Hepatocyte (in vitro differentiated cells): Measurements from ENCODE around the gene HHIPL2. TPM values are rescaled to one million over a fixed set of nuclear protein-coding genes. Genes with fewer than 3 reads are reported as not detected.
"Not testable (repeated sequence)": the region's sequence is repeated elsewhere in the genome, so short reads cannot be mapped to it uniquely, and the experiment has no call there.

Experiments
- DNase-seq: peaks from one replicate; pipeline ENCODE4 v3.0.0-alpha.2; 2016; ENCODE audit warnings: low spot score
- H2AFZ ChIP-seq: fragments of 200-600 bp; sonication (generic); 2 replicates; pipeline ENCODE4 v1.6.0; 2016; ENCODE audit warnings: antibody characterized with exemption, mild to moderate bottlenecking
- H3K27ac ChIP-seq: fragments of 200-600 bp; sonication (generic); 2 replicates; pipeline ENCODE4 v1.5.1; 2016; ENCODE audit warnings: mild to moderate bottlenecking
- H3K27me3 ChIP-seq: fragments of 200-600 bp; sonication (generic); 2 replicates; pipeline ENCODE4 v1.6.1; 2016
- H3K36me3 ChIP-seq: fragments of 200-600 bp; sonication (generic); replicated peaks from 2 replicates; pipeline ENCODE4 v1.5.1; 2016; ENCODE audit warnings: low read depth; ENCODE audit not compliant: insufficient read depth
- H3K4me1 ChIP-seq: fragments of 200-600 bp; sonication (generic); 2 replicates; pipeline ENCODE4 v1.5.1; 2016; ENCODE audit warnings: mild to moderate bottlenecking, moderate library complexity; ENCODE audit not compliant: insufficient read depth
- H3K4me2 ChIP-seq: fragments of 200-600 bp; sonication (generic); 2 replicates; pipeline ENCODE4 v1.6.0; 2016
- H3K4me3 ChIP-seq: fragments of 200-600 bp; sonication (generic); 2 replicates; pipeline ENCODE4 v1.5.1; 2016; ENCODE audit warnings: mild to moderate bottlenecking
- H3K79me2 ChIP-seq: fragments of 200-600 bp; sonication (generic); 2 replicates; pipeline ENCODE4 v1.6.0; 2017; ENCODE audit warnings: mild to moderate bottlenecking
- H3K9me2 ChIP-seq: fragments of 200-600 bp; sonication (generic); replicated peaks from 2 replicates; pipeline ENCODE4 v1.6.0; 2017; ENCODE audit warnings: mild to moderate bottlenecking; ENCODE audit not compliant: insufficient read depth
- H3K9me3 ChIP-seq: fragments of 200-600 bp; sonication (generic); 2 replicates; pipeline ENCODE4 v1.5.1; 2016; ENCODE audit warnings: low read depth, mild to moderate bottlenecking
- H4K20me1 ChIP-seq: fragments of 200-600 bp; sonication (generic); 2 replicates; pipeline ENCODE4 v1.6.0; 2016; ENCODE audit warnings: mild to moderate bottlenecking; ENCODE audit not compliant: insufficient read depth, poor library complexity, severe bottlenecking
- EZH2 ChIP-seq: fragments of 200-600 bp; sonication (generic); IDR thresholded peaks from 2 replicates; pipeline ENCODE4 v1.6.1; 2016; ENCODE audit warnings: antibody characterized with exemption, mild to moderate bottlenecking, borderline replicate concordance
- EZH2phosphoT487 ChIP-seq: fragments of 200-600 bp; sonication (generic); IDR thresholded peaks from one replicate; pipeline ENCODE4 v1.6.1; 2018; ENCODE audit warnings: antibody characterized with exemption, mild to moderate bottlenecking, low read depth, moderate library complexity; ENCODE audit not compliant: unreplicated experiment, severe bottlenecking
- WGBS: methylation state at CpG from one replicate; pipeline ENCODE4 v1.1.6; 2016; ENCODE audit warnings: low lambda C conversion rate; ENCODE audit errors: missing lambda C conversion rate; 5-methylcytosine and 5-hydroxymethylcytosine counted together
- polyA plus RNA-seq: library from polyadenylated mRNA; unstranded; fragments of >200 nt; fragmentation: Nextera tagmentation; extraction: Ambion mirVana; gene quantifications from 2 replicates; pipeline ENCODE4 v1.2.1, GENCODE V29; 2016
- total RNA-seq: library from RNA; depleted of rRNA; stranded (reverse); fragments of >200 nt; gene quantifications from 2 replicates; pipeline ENCODE4 v1.2.3, GENCODE V29; 2014
- TF ChIP-seq, protein P1 (sequence below): fragments of 200-600 bp; sonication (generic); IDR thresholded peaks from 2 replicates; pipeline ENCODE4 v1.5.1; 2016; ENCODE audit warnings: antibody characterized with exemption, mild to moderate bottlenecking; ENCODE audit not compliant: poor library complexity

The HHIPL2 gene
- total and polyA plus RNA-seq, 2 experiments from 2014 or later: 0.23 to 0.37 TPM

DNA sequence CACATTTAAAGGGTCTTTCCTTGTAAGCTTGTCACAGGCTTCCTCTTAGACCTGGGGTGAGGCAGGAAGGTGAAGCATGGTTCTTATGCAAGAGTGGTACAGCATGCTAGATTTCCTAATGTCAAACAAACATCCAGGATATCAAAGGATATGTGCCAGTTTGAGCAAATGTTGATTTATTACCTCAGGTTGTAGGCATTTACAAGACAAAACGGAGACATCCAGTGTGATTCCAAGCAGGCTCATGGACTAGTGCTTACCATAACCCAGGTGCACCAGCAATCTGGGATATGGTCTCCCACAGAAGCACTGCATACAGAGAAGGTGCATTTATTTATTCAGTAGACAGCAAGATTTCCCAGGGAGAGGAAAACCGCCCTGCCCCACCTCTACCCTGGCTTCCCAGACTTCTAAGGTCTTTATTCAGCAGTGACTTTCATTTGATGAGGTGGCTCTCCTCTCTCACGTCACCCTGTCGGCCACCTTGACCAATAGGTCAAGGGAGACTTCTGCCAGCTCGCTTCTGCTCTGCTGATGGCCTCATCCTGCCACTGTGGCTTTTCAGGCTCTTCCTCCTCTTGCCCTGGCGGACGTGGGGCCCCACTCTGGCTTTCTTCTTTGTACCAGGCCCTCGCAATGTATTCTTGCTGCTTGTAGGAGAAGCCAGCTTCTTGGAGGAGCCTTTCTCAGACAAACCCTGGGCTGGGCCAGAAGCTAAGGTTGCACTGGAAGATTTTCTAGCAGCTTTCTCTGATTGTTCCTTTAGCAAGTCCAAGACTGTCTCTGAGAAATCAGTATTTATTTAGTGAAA, 25.6 kb downstream of the HHIPL2 start:
- Histone ChIP-seq H3K27me3 (no peaks in the 10 kb centered on the region), H4K20me1 (no peaks in the 10 kb centered on the region), H3K9me3 (no peaks in the 10 kb centered on the region), H3K9me2 (no peaks in the 10 kb centered on the region), H3K4me1 (peaks cover 7% of the 10 kb centered on the region), H2AFZ (no peak overlapping the region), H3K79me2 (no peaks in the 10 kb centered on the region), H3K27ac (peak overlapping the region; percentile 84), H3K4me2 (no peak overlapping the region), H3K36me3 (no peaks in the 10 kb centered on the region), H3K4me3 (no peak overlapping the region)
- no peak for TF ChIP-seq EZH2phosphoT487
- TF ChIP-seq, protein P1, sequence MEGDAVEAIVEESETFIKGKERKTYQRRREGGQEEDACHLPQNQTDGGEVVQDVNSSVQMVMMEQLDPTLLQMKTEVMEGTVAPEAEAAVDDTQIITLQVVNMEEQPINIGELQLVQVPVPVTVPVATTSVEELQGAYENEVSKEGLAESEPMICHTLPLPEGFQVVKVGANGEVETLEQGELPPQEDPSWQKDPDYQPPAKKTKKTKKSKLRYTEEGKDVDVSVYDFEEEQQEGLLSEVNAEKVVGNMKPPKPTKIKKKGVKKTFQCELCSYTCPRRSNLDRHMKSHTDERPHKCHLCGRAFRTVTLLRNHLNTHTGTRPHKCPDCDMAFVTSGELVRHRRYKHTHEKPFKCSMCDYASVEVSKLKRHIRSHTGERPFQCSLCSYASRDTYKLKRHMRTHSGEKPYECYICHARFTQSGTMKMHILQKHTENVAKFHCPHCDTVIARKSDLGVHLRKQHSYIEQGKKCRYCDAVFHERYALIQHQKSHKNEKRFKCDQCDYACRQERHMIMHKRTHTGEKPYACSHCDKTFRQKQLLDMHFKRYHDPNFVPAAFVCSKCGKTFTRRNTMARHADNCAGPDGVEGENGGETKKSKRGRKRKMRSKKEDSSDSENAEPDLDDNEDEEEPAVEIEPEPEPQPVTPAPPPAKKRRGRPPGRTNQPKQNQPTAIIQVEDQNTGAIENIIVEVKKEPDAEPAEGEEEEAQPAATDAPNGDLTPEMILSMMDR: no peak
- WGBS: 89% methylated on average over 8 of the region's 8 CpGs
- no peak for DNase-seq

DNA sequence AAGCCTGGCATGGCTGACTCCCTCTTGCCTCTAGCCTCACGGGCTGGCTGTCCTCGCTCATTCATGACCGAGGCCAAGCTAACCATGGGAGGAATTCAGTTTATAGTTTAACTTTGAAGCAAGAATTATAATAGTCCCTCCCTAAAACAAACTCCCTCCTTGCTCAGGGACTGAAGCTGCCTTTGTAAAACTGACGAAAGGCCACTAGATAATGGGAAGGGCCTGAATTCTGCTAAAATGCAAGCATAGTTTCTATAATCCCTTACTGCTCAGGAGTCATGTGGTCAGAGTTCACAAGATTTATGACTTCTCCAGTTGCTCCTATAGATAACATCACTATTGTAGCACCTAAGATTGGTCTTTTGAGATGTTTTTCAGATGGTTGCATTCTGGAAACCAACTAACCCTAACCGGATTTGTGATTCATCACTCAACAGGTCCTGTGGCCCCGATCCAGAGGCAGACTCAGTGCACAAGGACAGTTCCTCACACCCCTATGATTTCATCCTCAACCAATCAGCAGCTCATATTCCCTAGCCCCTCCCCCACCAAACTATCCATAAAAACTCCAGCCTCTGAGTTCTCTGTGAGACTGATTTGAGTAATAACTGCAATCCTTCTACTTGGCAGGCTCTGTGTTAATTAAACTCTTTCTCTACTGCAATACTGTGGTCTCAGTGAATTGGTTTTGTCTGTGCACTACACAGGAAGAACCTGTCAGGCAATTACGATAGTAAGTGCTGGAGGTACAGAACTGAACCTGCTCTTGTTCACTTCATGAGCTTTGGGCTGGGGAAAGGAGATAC, 26.4 kb downstream of the HHIPL2 start:
- H3K36me3 ChIP-seq: no peaks in the 10 kb centered on the region
- H3K4me3 ChIP-seq: no peak overlapping the region
- H3K79me2 ChIP-seq: no peaks in the 10 kb centered on the region
- no peaks in the 10 kb centered on the region for H3K9me3 ChIP-seq
- peak; percentile 55 for DNase-seq
- 67% methylated on average over 7 of the region's 7 CpGs for WGBS
- H3K4me1 ChIP-seq: peaks cover 7% of the 10 kb centered on the region
- H2AFZ ChIP-seq: peak overlapping the region; percentile 32
- no peak for TF ChIP-seq EZH2phosphoT487
- TF ChIP-seq, protein P1: no peak
- no peak for TF ChIP-seq EZH2
- H3K27ac ChIP-seq: peak overlapping the region; percentile 84
- no peaks in the 10 kb centered on the region for H3K27me3 ChIP-seq
- H3K4me2 ChIP-seq: peak overlapping the region; percentile 28
- H3K9me2 ChIP-seq: no peaks in the 10 kb centered on the region
- H4K20me1 ChIP-seq: no peaks in the 10 kb centered on the region

DNA sequence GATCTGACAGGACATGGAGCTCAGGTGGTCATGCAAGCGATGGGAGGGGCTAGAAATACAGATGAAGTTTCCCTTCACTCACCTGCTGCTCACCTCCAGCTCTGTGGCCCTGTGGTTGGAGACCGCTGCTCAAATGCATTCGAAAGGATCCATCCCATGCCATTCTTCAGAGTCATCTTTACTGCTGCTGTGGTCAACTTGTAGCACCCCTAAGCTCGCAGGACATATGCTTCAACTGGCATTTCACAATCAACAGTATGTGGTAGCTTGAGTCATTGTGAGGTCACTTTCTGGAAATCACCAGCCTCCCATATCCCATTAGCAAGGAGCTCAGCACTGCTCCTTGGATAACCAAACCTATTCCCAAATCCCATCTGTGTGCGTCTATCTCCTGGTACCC, 58.4 kb downstream of the HHIPL2 start:
- not testable (repeated sequence) for H3K27me3 ChIP-seq, H3K27ac ChIP-seq, H3K79me2 ChIP-seq, H3K4me2 ChIP-seq, H4K20me1 ChIP-seq, H3K9me3 ChIP-seq, H3K4me3 ChIP-seq, DNase-seq, H2AFZ ChIP-seq, H3K9me2 ChIP-seq, H3K4me1 ChIP-seq, H3K36me3 ChIP-seq
- 95% methylated on average over 5 of the region's 5 CpGs for WGBS

DNA sequence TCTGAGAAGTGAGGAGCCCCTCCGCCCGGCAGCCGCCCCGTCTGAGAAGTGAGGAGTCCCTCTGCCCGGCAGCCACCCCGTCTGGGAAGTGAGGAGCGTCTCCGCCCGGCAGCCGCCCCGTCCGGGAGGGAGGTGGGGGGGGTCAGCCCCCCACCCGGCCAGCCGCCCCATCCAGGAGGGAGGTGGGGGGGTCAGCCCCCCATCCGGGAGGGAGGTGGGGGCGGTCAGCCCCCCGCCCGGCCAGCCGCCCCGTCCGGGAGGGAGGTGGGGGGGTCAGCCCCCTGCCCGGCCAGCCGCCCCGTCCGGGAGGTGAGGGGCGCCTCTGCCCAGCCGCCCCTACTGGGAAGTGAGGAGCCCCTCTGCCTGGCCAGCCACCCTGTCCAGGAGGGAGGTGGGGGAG, 60.1 kb downstream of the HHIPL2 start:
- H3K9me3 ChIP-seq, H3K9me2 ChIP-seq, H3K27ac ChIP-seq, H3K79me2 ChIP-seq, H3K27me3 ChIP-seq, H3K4me3 ChIP-seq, H3K36me3 ChIP-seq, H3K4me2 ChIP-seq, H3K4me1 ChIP-seq, DNase-seq, H4K20me1 ChIP-seq, H2AFZ ChIP-seq: not testable (repeated sequence)
- no CpG with 5 or more reads among the region's 27 CpGs for WGBS

DNA sequence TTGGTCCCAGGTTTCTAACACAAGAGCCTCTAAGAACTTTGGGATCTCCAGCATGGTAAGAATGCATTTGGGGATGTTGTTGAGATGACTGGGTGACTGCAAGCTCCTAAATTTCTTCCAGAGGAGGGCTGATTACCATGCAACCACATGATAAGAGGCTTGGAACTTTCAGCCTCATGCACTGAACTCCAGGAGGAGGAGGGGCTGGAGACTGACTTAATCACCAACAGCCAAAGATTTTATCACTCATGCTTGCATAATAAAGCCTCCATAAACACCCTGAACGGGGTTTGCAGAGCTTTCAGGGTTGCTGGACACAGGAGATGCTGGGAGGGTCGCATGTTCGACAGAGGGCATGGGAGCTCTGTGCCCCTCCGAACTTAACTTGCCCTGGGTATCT, 63.9 kb downstream of the HHIPL2 start:
- 49% methylated on average over 4 of the region's 4 CpGs for WGBS
- H3K4me2 ChIP-seq, H2AFZ ChIP-seq, H3K27me3 ChIP-seq, H3K4me3 ChIP-seq, DNase-seq, H3K9me2 ChIP-seq, H3K27ac ChIP-seq, H3K9me3 ChIP-seq, H3K36me3 ChIP-seq, H4K20me1 ChIP-seq, H3K4me1 ChIP-seq, H3K79me2 ChIP-seq: not testable (repeated sequence)

DNA sequence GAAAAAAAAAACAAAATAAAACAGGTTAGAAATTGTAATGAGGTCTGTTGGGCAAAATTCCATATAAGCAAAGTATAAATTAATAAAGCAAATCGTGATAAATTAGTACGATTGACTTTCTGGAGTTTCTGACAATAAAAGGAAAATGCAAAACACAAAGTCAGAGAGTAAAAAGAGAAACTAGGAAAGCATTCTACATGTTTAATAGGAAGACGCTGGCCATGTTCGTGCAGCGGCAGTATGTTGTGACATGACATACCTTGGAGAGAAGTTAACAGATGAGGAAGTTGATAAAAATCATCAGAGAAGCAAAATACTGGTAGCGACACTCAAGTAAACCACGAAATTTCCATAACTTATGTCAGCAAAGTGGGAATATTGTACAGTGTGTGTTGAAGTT, 68.3 kb downstream of the HHIPL2 start:
- not testable (repeated sequence) for H3K4me2 ChIP-seq, H4K20me1 ChIP-seq, H3K79me2 ChIP-seq, DNase-seq, H3K9me3 ChIP-seq, H2AFZ ChIP-seq, H3K36me3 ChIP-seq, H3K9me2 ChIP-seq, H3K27me3 ChIP-seq, H3K27ac ChIP-seq, H3K4me3 ChIP-seq, H3K4me1 ChIP-seq
- 87% methylated on average over 7 of the region's 7 CpGs for WGBS

DNA sequence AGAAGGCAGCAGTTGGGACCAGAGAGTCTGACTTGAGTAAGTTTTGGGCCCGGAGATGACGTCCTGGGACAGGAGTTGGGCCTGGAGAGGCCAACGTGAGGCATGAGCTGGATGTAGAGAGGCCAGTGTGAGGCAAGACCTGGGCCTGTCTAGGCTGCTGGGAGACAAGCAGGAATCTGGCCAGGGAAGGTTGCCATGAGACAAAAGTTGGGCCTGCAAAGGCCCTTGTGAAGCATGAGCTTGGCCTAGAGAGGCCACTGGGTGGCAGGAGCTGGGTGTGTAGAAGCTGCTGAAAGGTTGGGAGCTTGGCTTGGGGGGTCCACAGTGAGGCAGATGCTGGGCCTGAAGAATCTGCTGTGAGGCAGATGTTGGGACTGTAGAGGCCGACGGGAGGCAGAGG, 71.5 kb downstream of the HHIPL2 start:
- H3K4me1 ChIP-seq, H3K9me3 ChIP-seq, H3K4me2 ChIP-seq, DNase-seq, H2AFZ ChIP-seq, H3K27ac ChIP-seq, H3K79me2 ChIP-seq, H4K20me1 ChIP-seq, H3K27me3 ChIP-seq, H3K4me3 ChIP-seq, H3K36me3 ChIP-seq, H3K9me2 ChIP-seq: not testable (repeated sequence)
- WGBS: 84% methylated on average over 5 of the region's 5 CpGs
